ENCODE data around the gene ELP5.

The ELP5 gene

GRCh38 chr17:7223375-7223774 lies 28.6 kb upstream of the ELP5 start:
- peaks cover 20 to 22% of the 10 kb centered on the region in 2 experiments for H3K4me1 ChIP-seq (ENCODE audit: control insufficient read depth in 1 of 2, insufficient read depth in 1 of 2, low read depth in 1 of 2, low read length in 1 of 2)
- H3K36me3 ChIP-seq: peaks cover 59% of the 10 kb centered on the region
- no peak for TF ChIP-seq CTCF (IDR thresholded peaks at IDR 0.05)
- no peaks in the 10 kb centered on the region for H3K27me3 ChIP-seq
- no peak overlapping the region for H3K27ac ChIP-seq
- H3K9me3 ChIP-seq: no peaks in the 10 kb centered on the region
- no peak overlapping the region for H3K4me3 ChIP-seq (ENCODE audit: low read depth in 1 of 2, low read length in 1 of 2)

GRCh38 chr17:7224110-7224509 lies 27.9 kb upstream of the ELP5 start:
- H3K36me3 ChIP-seq: peaks cover 59% of the 10 kb centered on the region
- no peak for TF ChIP-seq CTCF (IDR thresholded peaks at IDR 0.05)
- H3K9me3 ChIP-seq: no peaks in the 10 kb centered on the region
- H3K27ac ChIP-seq: no peak overlapping the region
- H3K4me3 ChIP-seq (ENCODE audit: low read depth in 1 of 2, low read length in 1 of 2): no peak overlapping the region
- H3K4me1 ChIP-seq (ENCODE audit: control insufficient read depth in 1 of 2, insufficient read depth in 1 of 2, low read depth in 1 of 2, low read length in 1 of 2): peaks cover 17 to 19% of the 10 kb centered on the region in 2 experiments
- no peaks in the 10 kb centered on the region for H3K27me3 ChIP-seq

- H3K27me3 ChIP-seq: no peaks in the 10 kb centered on the region
- peaks cover 12 to 13% of the 10 kb centered on the region in 2 experiments for H3K4me1 ChIP-seq (ENCODE audit: control insufficient read depth in 1 of 2, insufficient read depth in 1 of 2, low read depth in 1 of 2, low read length in 1 of 2)
- peaks cover 64% of the 10 kb centered on the region for H3K36me3 ChIP-seq
- H3K9me3 ChIP-seq: no peaks in the 10 kb centered on the region
- no peak overlapping the region for H3K27ac ChIP-seq
- no peak for TF ChIP-seq CTCF (IDR thresholded peaks at IDR 0.05)
- H3K4me3 ChIP-seq (ENCODE audit: low read depth in 1 of 2, low read length in 1 of 2): no peak overlapping the region
Observed at GRCh38 chr17:7224661-7225111, 27.3 kb upstream of the ELP5 start.

- Histone ChIP-seq H3K27ac (no peak overlapping the region), H3K4me1 (ENCODE audit: control insufficient read depth in 1 of 2, insufficient read depth in 1 of 2, low read depth in 1 of 2, low read length in 1 of 2) (peaks cover 4 to 6% of the 10 kb centered on the region in 2 experiments), H3K4me3 (ENCODE audit: low read depth in 1 of 2, low read length in 1 of 2) (no peak overlapping the region), H3K9me3 (no peaks in the 10 kb centered on the region), H3K36me3 (peaks cover 69% of the 10 kb centered on the region), H3K27me3 (no peaks in the 10 kb centered on the region)
- no peak for TF ChIP-seq CTCF (IDR thresholded peaks at IDR 0.05)
Observed at GRCh38 chr17:7225711-7226331, 26.2 kb upstream of the ELP5 start.

GRCh38 chr17:7226721-7227710 lies 25.0 kb upstream of the ELP5 start:
- no peak for TF ChIP-seq CTCF (IDR thresholded peaks at IDR 0.05)
- no peaks in the 10 kb centered on the region for H3K4me1 ChIP-seq (ENCODE audit: control insufficient read depth in 1 of 2, insufficient read depth in 1 of 2, low read depth in 1 of 2, low read length in 1 of 2)
- peaks cover 66% of the 10 kb centered on the region for H3K36me3 ChIP-seq
- H3K27ac ChIP-seq: no peak overlapping the region
- no peaks in the 10 kb centered on the region for H3K9me3 ChIP-seq
- no peak overlapping the region for H3K4me3 ChIP-seq (ENCODE audit: low read depth in 1 of 2, low read length in 1 of 2)
- no peaks in the 10 kb centered on the region for H3K27me3 ChIP-seq

Data from neutrophil (primary cell).